ENCODE measurements around the gene ACAD10. TPM values are rescaled to one million over a fixed set of nuclear protein-coding genes. Genes with fewer than 3 reads are reported as not detected.
A peak's percentile ranks its signal among the peaks of the same experiment; 100 is the strongest.

Gene ACAD10
- total RNA-seq, 2 donors from 2014 or later: 13.0 to 18.2 TPM

DNA sequence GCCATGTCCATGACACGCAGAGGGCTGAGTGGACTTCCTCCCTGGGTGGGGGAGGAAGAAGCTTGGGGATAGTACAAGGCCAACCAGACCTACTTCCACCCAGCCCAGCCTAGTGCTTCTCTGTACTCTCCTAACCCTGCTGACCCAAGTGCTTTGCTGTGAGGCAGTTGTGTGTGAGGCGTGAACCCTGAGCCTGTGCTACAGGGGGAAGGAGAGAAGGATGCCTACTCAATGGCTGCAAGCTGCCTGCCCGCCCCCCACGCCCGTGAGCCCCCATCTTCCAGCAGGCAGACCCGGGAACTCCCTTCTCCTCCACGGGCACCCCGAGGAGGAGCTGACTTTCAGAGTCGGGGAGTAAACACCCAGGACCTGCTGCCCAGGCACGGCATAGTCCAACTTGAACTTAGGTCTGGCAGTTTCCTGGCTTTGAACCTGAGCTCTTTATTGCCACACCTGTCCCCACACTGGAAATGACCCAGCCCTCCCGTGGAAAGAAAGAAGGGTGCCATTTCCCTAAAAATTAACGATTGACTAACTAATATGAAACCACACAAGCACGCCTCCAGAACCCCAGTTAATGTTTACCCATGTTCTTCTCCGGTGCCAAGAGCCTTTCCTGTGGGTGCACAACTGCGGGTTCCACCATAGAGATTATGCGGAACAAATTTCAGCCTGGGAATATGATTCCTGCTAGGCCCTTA lies 91.6 kb downstream of the ACAD10 start:
- Histone ChIP-seq H3K27me3 (no peaks in the 10 kb centered on the region), H3K4me3 (no peak overlapping the region), H3K9me3 (peaks cover 0 to 5% of the 10 kb centered on the region in 2 donors), H3K27ac (peak overlapping the region; percentile 88 to 92), H3K36me3 (peaks cover 8% of the 10 kb centered on the region), H3K4me1 (peaks cover 0 to 49% of the 10 kb centered on the region in 2 donors)
- TF ChIP-seq, protein P1, sequence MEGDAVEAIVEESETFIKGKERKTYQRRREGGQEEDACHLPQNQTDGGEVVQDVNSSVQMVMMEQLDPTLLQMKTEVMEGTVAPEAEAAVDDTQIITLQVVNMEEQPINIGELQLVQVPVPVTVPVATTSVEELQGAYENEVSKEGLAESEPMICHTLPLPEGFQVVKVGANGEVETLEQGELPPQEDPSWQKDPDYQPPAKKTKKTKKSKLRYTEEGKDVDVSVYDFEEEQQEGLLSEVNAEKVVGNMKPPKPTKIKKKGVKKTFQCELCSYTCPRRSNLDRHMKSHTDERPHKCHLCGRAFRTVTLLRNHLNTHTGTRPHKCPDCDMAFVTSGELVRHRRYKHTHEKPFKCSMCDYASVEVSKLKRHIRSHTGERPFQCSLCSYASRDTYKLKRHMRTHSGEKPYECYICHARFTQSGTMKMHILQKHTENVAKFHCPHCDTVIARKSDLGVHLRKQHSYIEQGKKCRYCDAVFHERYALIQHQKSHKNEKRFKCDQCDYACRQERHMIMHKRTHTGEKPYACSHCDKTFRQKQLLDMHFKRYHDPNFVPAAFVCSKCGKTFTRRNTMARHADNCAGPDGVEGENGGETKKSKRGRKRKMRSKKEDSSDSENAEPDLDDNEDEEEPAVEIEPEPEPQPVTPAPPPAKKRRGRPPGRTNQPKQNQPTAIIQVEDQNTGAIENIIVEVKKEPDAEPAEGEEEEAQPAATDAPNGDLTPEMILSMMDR (IDR thresholded peaks at IDR 0.05): no peak
- DNase-seq (ENCODE audit: low spot score): no peak

DNA sequence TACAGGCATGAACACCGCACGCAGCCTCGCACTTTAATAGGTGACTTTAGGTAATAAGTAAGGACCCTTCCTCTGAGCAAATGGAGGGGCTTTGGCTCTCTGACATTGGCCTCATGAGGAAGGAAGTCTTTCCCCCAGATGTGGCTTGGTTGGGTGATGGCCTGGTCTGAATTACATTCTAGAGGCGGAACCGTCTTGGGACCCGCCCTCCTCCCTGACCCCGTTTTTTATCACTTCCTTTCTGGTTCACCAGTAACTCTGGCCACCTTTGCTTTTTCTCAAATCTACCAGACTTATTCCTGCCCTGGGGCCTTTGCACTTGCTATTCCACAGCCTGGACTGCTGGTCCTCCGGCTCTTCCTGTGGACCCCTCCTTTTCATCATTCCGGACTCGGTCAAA lies 94.3 kb downstream of the ACAD10 start:
- no peaks in the 10 kb centered on the region for H3K27me3 ChIP-seq
- H3K27ac ChIP-seq: no peak overlapping the region
- peaks cover 0 to 5% of the 10 kb centered on the region in 2 donors for H3K9me3 ChIP-seq
- no peak for DNase-seq (ENCODE audit: low spot score)
- peaks cover 0 to 24% of the 10 kb centered on the region in 2 donors for H3K4me1 ChIP-seq
- H3K36me3 ChIP-seq: peaks cover 31% of the 10 kb centered on the region
- no peak overlapping the region for H3K4me3 ChIP-seq
- TF ChIP-seq, protein P1 (IDR thresholded peaks at IDR 0.05): no peak

DNA sequence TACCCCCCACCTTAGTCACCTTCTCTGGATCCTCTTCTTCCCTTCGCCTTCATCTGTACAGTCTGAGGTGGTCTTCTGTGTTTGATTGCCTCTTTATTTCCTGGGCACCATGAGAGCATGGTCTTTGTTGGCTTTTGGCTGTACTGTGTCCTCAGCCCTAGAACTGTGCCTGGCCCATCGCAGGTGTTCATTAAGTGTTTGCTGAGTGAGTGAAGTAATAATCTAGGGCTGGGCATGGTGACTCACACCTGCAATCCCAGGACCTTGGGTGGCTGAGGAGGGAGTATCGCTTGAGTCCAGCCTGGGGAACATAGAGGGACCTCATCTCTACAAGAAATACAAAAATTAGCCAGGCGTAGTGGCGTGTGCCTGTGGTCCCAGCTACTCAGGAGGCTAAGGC lies 94.8 kb downstream of the ACAD10 start:
- DNase-seq (ENCODE audit: low spot score): no peak
- peaks cover 36% of the 10 kb centered on the region for H3K36me3 ChIP-seq
- H3K4me3 ChIP-seq: no peak overlapping the region
- H3K9me3 ChIP-seq: peaks cover 0 to 5% of the 10 kb centered on the region in 2 donors
- peaks cover 0 to 20% of the 10 kb centered on the region in 2 donors for H3K4me1 ChIP-seq
- H3K27me3 ChIP-seq: no peaks in the 10 kb centered on the region
- TF ChIP-seq, protein P1 (IDR thresholded peaks at IDR 0.05): no peak
- no peak overlapping the region for H3K27ac ChIP-seq

DNA sequence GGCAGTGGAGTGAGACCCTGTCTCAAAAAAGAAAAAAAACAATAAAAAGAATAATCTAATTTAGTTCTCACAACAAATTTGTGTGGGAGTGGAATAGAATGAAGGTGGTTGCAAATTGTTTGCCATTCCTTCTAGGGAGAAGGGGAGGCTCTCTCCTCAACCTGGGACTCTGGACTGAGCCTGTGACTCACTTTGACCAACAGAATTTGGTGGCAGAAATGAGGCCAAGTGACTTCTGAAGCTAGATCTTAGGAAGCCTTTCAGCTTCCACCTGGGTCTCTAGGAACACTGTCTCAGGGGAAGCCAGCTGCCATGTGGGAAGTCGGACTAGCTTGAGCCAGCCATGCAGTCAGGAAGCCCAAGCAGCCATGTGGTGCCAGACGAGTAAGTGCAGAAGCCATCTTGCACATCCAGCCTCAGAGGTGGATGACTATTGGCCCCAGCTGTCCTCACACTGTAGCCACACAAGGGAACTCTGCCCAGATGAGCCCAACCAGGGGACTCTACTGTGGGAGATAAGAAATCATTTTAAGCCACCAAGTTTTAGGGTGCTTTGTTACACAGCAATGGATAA lies 95.3 kb downstream of the ACAD10 start:
- Histone ChIP-seq H3K9me3 (peaks cover 0 to 5% of the 10 kb centered on the region in 2 donors), H3K27me3 (no peaks in the 10 kb centered on the region), H3K27ac (no peak overlapping the region), H3K4me1 (peaks cover 0 to 14% of the 10 kb centered on the region in 2 donors), H3K36me3 (peaks cover 41% of the 10 kb centered on the region), H3K4me3 (no peak overlapping the region)
- DNase-seq (ENCODE audit: low spot score): no peak
- TF ChIP-seq, protein P1 (IDR thresholded peaks at IDR 0.05): no peak

DNA sequence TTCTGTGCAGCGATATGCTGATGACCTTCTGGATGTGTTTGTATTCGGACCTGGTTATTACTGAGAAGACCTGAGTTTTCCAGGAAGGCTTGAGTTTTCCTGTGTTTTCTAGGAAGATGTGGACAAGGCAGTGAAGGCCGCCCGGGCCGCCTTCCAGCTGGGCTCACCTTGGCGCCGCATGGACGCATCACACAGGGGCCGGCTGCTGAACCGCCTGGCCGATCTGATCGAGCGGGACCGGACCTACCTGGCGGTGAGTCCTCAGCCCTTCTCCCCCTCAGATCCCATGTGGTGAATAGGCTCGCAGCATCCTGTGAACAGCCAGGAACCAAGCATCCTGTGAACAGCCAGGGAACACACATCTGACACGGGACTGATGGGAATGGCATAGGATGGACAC lies 97.2 kb downstream of the ACAD10 start:
- peaks cover 53% of the 10 kb centered on the region for H3K36me3 ChIP-seq
- H3K27me3 ChIP-seq: no peaks in the 10 kb centered on the region

More for the DNA sequence above, 97.2 kb downstream of the ACAD10 start:
- H3K27ac ChIP-seq: no peak overlapping the region
- no peak for DNase-seq (ENCODE audit: low spot score)
- peaks cover 0 to 3% of the 10 kb centered on the region in 2 donors for H3K4me1 ChIP-seq
- H3K9me3 ChIP-seq: peaks cover 0 to 5% of the 10 kb centered on the region in 2 donors
- TF ChIP-seq, protein P1 (IDR thresholded peaks at IDR 0.05): no peak
- no peak overlapping the region for H3K4me3 ChIP-seq
